KMS-11 (cell line): ENCODE measurements around the gene PVALB.

ENCODE experiments used
- H2AFZ ChIP-seq: fragments of 200-600 bp; sonication (generic); 2 replicates; pipeline ENCODE4 v1.6.1; 2016; ENCODE audit warnings: antibody characterized with exemption, mixed run types, low read depth
- H3K27ac ChIP-seq: fragments of 200-600 bp; sonication (generic); 2 replicates; pipeline ENCODE4 v1.6.1; 2016; ENCODE audit warnings: mild to moderate bottlenecking, mixed run types
- H3K27me3 ChIP-seq: fragments of 200-600 bp; sonication (generic); 2 replicates; pipeline ENCODE4 v1.6.1; 2017; ENCODE audit warnings: mild to moderate bottlenecking, low read depth, mixed run types, moderate library complexity; ENCODE audit not compliant: insufficient read depth
- H3K36me3 ChIP-seq: fragments of 200-600 bp; sonication (generic); 2 replicates; pipeline ENCODE4 v1.6.1; 2017; ENCODE audit warnings: mild to moderate bottlenecking, mixed run types; ENCODE audit not compliant: insufficient read depth
- H3K4me1 ChIP-seq: fragments of 200-600 bp; sonication (generic); 2 replicates; pipeline ENCODE4 v1.6.1; 2016; ENCODE audit warnings: mild to moderate bottlenecking, low read depth, mixed run types; ENCODE audit not compliant: poor library complexity, severe bottlenecking
- H3K4me2 ChIP-seq: fragments of 200-600 bp; sonication (generic); 2 replicates; pipeline ENCODE4 v1.7.0; 2016; ENCODE audit warnings: mild to moderate bottlenecking, mixed run types
- H3K4me3 ChIP-seq: fragments of 200-600 bp; sonication (generic); IDR thresholded peaks from 2 replicates; pipeline ENCODE4 v1.6.1; 2017; ENCODE audit warnings: low read depth, low read length, mixed read lengths; ENCODE audit not compliant: insufficient read depth
- H3K79me2 ChIP-seq: fragments of 200-600 bp; sonication (generic); 2 replicates; pipeline ENCODE4 v1.6.1; 2016; ENCODE audit warnings: low read depth, mixed run types; ENCODE audit not compliant: insufficient read depth
- H3K9ac ChIP-seq: fragments of 200-600 bp; sonication (generic); 2 replicates; pipeline ENCODE4 v1.6.1; 2016; ENCODE audit warnings: mild to moderate bottlenecking, mixed run types
- H4K20me1 ChIP-seq: fragments of 200-600 bp; sonication (generic); 2 replicates; pipeline ENCODE4 v1.6.1; 2016; ENCODE audit warnings: mild to moderate bottlenecking, mixed run types; ENCODE audit not compliant: insufficient read depth
- TF ChIP-seq, protein P1 (sequence below): fragments of 200-600 bp; sonication (generic); conservative IDR thresholded peaks from 2 replicates; pipeline ENCODE4 v1.6.1; 2017; ENCODE audit warnings: low read depth, mild to moderate bottlenecking, antibody characterized with exemption, low read length, moderate library complexity, mixed read lengths

Gene PVALB

DNA sequence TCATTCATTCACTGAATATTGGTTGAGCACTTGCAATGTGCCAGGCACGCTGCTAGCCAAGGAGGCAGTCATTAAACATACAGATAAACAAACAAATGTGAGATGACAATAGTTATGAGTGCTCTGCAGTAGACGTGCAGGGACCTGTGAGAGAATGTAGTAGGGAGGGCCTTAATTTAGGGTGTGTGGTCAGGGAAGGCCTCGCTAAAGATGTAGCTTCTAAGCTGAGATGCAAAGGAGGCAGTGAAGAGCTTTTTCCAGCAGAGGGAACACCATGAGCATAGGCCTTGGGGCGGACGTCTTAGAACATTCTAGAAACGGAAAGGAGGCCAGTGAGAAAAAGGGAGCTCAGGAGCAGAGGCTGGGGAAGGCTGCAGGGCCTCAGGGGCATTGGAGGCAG is 43.2 kb upstream of the PVALB start:
- Histone ChIP-seq H3K4me3 (no peak overlapping the region), H3K27ac (no peak overlapping the region), H2AFZ (no peak overlapping the region), H3K4me1 (no peaks in the 10 kb centered on the region), H3K9ac (no peak overlapping the region), H3K36me3 (no peaks in the 10 kb centered on the region), H4K20me1 (no peaks in the 10 kb centered on the region), H3K4me2 (no peak overlapping the region), H3K79me2 (no peaks in the 10 kb centered on the region), H3K27me3 (peaks cover 27% of the 10 kb centered on the region)
- TF ChIP-seq, protein P1, sequence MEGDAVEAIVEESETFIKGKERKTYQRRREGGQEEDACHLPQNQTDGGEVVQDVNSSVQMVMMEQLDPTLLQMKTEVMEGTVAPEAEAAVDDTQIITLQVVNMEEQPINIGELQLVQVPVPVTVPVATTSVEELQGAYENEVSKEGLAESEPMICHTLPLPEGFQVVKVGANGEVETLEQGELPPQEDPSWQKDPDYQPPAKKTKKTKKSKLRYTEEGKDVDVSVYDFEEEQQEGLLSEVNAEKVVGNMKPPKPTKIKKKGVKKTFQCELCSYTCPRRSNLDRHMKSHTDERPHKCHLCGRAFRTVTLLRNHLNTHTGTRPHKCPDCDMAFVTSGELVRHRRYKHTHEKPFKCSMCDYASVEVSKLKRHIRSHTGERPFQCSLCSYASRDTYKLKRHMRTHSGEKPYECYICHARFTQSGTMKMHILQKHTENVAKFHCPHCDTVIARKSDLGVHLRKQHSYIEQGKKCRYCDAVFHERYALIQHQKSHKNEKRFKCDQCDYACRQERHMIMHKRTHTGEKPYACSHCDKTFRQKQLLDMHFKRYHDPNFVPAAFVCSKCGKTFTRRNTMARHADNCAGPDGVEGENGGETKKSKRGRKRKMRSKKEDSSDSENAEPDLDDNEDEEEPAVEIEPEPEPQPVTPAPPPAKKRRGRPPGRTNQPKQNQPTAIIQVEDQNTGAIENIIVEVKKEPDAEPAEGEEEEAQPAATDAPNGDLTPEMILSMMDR = no peak

DNA sequence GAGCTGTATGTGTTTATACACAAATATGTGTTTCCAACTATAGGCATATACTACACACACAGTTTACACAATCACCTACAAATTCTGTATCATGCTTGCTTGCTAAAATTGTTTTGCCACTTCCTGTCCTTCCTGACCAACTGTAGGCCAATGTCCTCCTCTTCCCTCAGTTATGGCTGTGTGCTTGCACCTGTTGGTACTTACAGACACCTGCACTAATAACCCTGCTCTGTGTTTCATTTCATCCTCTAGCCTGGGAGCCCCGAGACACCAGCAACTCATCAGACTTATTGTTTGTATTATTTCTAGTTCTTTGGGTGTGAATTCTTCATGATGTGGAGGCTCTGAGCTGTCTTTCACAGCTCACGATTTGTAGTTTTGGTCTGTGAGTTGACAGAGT is 42.1 kb upstream of the PVALB start:
- Histone ChIP-seq H4K20me1 (no peaks in the 10 kb centered on the region), H3K4me3 (no peak overlapping the region), H3K79me2 (no peaks in the 10 kb centered on the region), H3K27ac (no peak overlapping the region), H3K9ac (no peak overlapping the region), H3K36me3 (no peaks in the 10 kb centered on the region), H3K27me3 (peaks cover 21% of the 10 kb centered on the region), H2AFZ (no peak overlapping the region), H3K4me1 (no peaks in the 10 kb centered on the region), H3K4me2 (no peak overlapping the region)
- TF ChIP-seq, protein P1 = no peak

DNA sequence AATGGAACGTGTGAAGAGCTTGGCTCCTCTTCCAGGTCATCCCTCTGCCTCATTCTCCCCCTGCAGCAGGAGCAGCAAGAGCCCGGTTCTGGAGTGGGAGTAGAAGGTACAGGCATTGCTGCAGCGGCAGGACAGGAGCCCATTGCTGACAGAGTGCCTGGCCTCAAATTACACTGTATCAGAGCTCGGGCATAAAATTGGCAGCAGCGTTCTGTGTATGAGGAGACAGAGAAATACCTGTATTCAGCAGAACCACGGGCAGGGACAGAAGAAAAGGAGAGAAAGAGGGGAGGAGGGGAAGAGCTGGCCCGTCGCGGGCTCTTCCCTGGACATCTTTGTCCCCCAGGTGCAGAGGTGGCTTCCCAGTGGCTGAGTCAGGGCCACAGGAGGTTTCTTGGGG is 41.3 kb upstream of the PVALB start:
- Histone ChIP-seq H2AFZ (no peak overlapping the region), H3K27me3 (peaks cover 24% of the 10 kb centered on the region), H3K27ac (no peak overlapping the region), H3K4me3 (no peak overlapping the region), H3K4me1 (no peaks in the 10 kb centered on the region), H3K4me2 (no peak overlapping the region), H4K20me1 (no peaks in the 10 kb centered on the region), H3K9ac (no peak overlapping the region), H3K79me2 (no peaks in the 10 kb centered on the region), H3K36me3 (no peaks in the 10 kb centered on the region)
- TF ChIP-seq, protein P1 = no peak

DNA sequence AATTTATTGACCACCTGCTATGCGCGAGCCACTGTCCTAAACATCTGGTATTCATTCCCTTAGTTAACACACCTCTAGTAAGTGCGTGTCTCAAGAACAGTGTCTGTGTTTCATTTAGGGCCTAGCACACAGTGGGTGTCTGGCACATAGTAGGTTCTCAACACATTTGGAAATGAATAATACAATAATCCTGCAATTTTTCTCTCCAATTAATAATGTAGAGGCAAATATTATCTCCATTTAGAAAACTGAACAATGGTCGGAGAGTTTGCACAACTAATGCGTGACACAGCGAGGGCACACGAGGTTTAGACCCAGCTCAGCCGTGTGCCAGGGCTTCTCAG is 39.9 kb upstream of the PVALB start:
- no peak overlapping the region for H3K4me3 ChIP-seq
- H3K9ac ChIP-seq = no peak overlapping the region
- H3K27me3 ChIP-seq = peaks cover 31% of the 10 kb centered on the region
- H3K4me2 ChIP-seq = no peak overlapping the region
- no peaks in the 10 kb centered on the region for H3K4me1 ChIP-seq
- H3K79me2 ChIP-seq = no peaks in the 10 kb centered on the region
- no peaks in the 10 kb centered on the region for H3K36me3 ChIP-seq
- H3K27ac ChIP-seq = no peak overlapping the region
- no peaks in the 10 kb centered on the region for H4K20me1 ChIP-seq
- H2AFZ ChIP-seq = no peak overlapping the region
- TF ChIP-seq, protein P1 = no peak
